T-cell (primary cell): ENCODE results near the gene DNAJB11. TPM values are rescaled to one million over a fixed set of nuclear protein-coding genes. Genes with fewer than 3 reads are reported as not detected.
"Not testable (repeated sequence)": the region's sequence is repeated elsewhere in the genome, so short reads cannot be mapped to it uniquely, and the experiment has no call there.

Source experiments
- ATAC-seq, 4 experiments: fragments of 200-7000 bp in 3 of 4; fragments of 150-1000 bp in 1 of 4; cut with Tn5 transposase; replicated peaks in 1 of 4; 1 replicate in 3 of 4; 2 replicates in 1 of 4; pipeline ENCODE4 v1.10.0; 2021; ENCODE audit warnings: moderate library complexity in 3 of 4, mild to moderate bottlenecking in 2 of 4, moderate number of reproducible peaks in 1 of 4
- CTCF ChIA-PET, 2 donors: fragments of 300-600 bp; sonication (Branson Sonifier 250); formaldehyde crosslinking; loops; one replicate each; lab custom pipeline; 2022; ENCODE audit warnings: antibody characterized with exemption in 2 of 2; lab: Charles Lee
- POLR2A ChIA-PET, 2 donors: fragments of 300-600 bp; sonication (Branson Sonifier 250); formaldehyde crosslinking; loops; one replicate each; lab custom pipeline; 2022; ENCODE audit warnings: antibody characterized with exemption in 2 of 2; lab: Charles Lee
- DNase-seq, 35 experiments: peaks; one replicate each; pipeline versions ENCODE4 v3.0.0 to v3.0.0-alpha.2; 2013 to 2023
- H3K27ac ChIP-seq: one replicate; pipeline ENCODE4 v1.5.1; 2013; ENCODE audit warnings: low read length
- H3K27me3 ChIP-seq, 2 experiments: replicated peaks in 1 of 2; 1 replicate in 1 of 2; 2 replicates in 1 of 2; pipeline versions ENCODE4 v1.6.1 to v1.7.0; 2013; ENCODE audit warnings: low read length in 1 of 2, mixed read lengths in 1 of 2; ENCODE audit not compliant: control insufficient read depth in 2 of 2, insufficient read depth in 2 of 2; ENCODE audit errors: extremely low read depth in 1 of 2
- H3K36me3 ChIP-seq, 2 donors: 1 replicate in 1 of 2; 2 replicates in 1 of 2; pipeline versions ENCODE4 v1.6.1 to v1.7.0; 2013; ENCODE audit warnings: low read length in 1 of 2; ENCODE audit not compliant: control insufficient read depth in 2 of 2, insufficient read depth in 1 of 2; ENCODE audit errors: extremely low read depth in 1 of 2
- H3K4me1 ChIP-seq, 2 experiments: 1 replicate in 1 of 2; 2 replicates in 1 of 2; pipeline versions ENCODE4 v1.6.1 to v1.7.0; 2013; ENCODE audit warnings: low read length in 2 of 2, mixed read lengths in 1 of 2; ENCODE audit not compliant: insufficient read depth in 2 of 2, control insufficient read depth in 1 of 2; ENCODE audit errors: extremely low read depth in 1 of 2
- H3K4me3 ChIP-seq, 2 donors: 1 replicate in 1 of 2; 2 replicates in 1 of 2; pipeline versions ENCODE4 v1.5.1 to v1.7.0; 2013; ENCODE audit warnings: mild to moderate bottlenecking in 2 of 2, low read length in 1 of 2, moderate library complexity in 1 of 2; ENCODE audit not compliant: control insufficient read depth in 1 of 2; ENCODE audit errors: extremely low read depth in 1 of 2
- H3K9me3 ChIP-seq: 2 replicates; pipeline ENCODE4 v1.7.0; 2013
- H3K27ac Mint-ChIP-seq, 2 donors: one replicate each; pipeline ENCODE4 v1.8.0; 2020 to 2021; ENCODE audit warnings: mild to moderate bottlenecking in 2 of 2, mixed read lengths in 2 of 2
- H3K27me3 Mint-ChIP-seq, 2 donors: one replicate each; pipeline ENCODE4 v1.8.0; 2021 to 2022; ENCODE audit warnings: mixed read lengths in 2 of 2
- H3K36me3 Mint-ChIP-seq: one replicate; pipeline ENCODE4 v1.8.0; 2021; ENCODE audit warnings: mixed read lengths
- H3K4me1 Mint-ChIP-seq, 3 donors: one replicate each; pipeline ENCODE4 v1.8.0; 2020 to 2022; ENCODE audit warnings: mixed read lengths in 3 of 3, mild to moderate bottlenecking in 1 of 3
- H3K4me3 Mint-ChIP-seq, 3 donors: one replicate each; pipeline ENCODE4 v1.8.0; 2020 to 2022; ENCODE audit warnings: mild to moderate bottlenecking in 3 of 3, mixed read lengths in 3 of 3, moderate library complexity in 3 of 3
- H3K9me3 Mint-ChIP-seq, 3 donors: one replicate each; pipeline ENCODE4 v1.8.0; 2020 to 2022; ENCODE audit warnings: mixed read lengths in 3 of 3
- WGBS: methylation state at CpG from one replicate; pipeline ENCODE4 v1.1.5; 2013; ENCODE audit warnings: missing lambda C conversion rate; ENCODE audit not compliant: insufficient coverage; 5-methylcytosine and 5-hydroxymethylcytosine counted together
- total RNA-seq, 35 experiments: library from RNA in 6 of 35; stranded (reverse) in 6 of 35; fragments of 120-200 nt in 1 of 35; gene quantifications; one replicate each; pipeline versions ENCODE4 v1.2.1 to v1.2.4 and lab custom pipeline; 2013 to 2026

The DNAJB11 gene
- total RNA-seq, 5 donors from 2014 or later (not counting 1 experiment from before 2014, with no cell fraction given), result 28.7 to 65.4 (median 31.7) TPM

DNA sequence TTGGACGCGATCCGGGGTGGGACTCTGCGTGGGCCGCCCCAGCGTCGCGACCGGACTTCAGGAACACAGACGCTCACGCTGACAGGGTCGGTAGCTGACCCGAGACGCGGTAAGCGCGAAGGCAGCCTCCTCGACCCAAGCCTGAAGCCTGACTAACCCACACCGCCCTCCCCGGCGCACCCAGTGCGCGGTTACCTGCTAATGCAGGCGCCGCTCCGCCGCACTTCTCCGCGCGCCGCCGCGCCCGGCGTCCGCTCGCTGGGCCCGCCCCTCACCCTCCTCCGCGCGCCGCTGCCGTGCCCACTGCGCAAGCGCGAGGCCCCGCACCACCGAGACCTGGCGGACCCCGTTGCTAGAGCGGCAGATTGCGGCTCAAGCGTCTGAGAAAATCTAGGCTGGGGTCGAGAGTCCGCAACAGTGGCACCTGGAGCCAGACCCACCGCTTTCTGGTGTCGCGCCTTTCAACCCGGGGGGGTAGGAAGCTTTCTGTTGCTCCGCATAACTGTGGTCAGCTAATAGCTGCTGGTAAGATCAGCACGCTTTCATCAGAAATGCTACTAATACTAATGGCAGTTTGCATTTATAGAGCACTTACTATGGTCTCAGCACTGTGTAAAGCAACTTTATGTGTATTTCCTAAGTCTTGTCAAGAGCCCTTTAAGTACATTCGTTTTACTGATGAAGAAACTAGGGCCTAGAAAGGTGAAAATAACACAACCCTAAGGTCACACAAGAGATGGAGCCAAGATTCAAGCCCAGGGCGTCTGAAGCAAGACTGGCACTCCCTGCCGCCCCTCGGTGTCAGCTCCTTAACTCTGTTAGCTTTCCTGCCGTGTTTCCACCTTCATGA lies 3.2 kb upstream of the DNAJB11 start, which contains the start of gene TBCCD1:
TBCCD1 (minus strand) TSS at position 268 of the 850 bp plus-strand sequence. CDS start 3,010 bp downstream, outside the sequence.
- no peaks in the 10 kb centered on the region for H3K9me3 ChIP-seq
- POLR2A ChIA-PET, result interaction anchor here in 1 of 2 donors (0.6 kb wide), 1 partner anchor 194 kb away, joined by 9 read pairs; no protein-coding TSS in a partner anchor
- no peaks in the 10 kb centered on the region for H3K27me3 ChIP-seq
- Mint-ChIP-seq H3K9me3 (no peaks in the 10 kb centered on the region), H3K27ac (peak within 1 kb of the TSS; percentile 94 to 98), H3K36me3 (peaks cover 11% of the 10 kb centered on the region), H3K27me3 (no peaks in the 10 kb centered on the region), H3K4me3 (peak within 1 kb of the TSS; percentile 82 to 90 (median 87)), H3K4me1 (peaks cover 73 to 78% (median 77%) of the 10 kb centered on the region in 3 donors)
- under 1% methylated on average over 57 of the region's 66 CpGs for WGBS
- peaks cover 30 to 37% of the 10 kb centered on the region in 2 experiments for H3K4me1 ChIP-seq
- peaks cover 0 to 4% of the 10 kb centered on the region in 2 donors for H3K36me3 ChIP-seq
- CTCF ChIA-PET, result interaction anchor here in 1 of 2 donors (0.9 to 1.9 kb wide), 3 partner anchors 27 to 624 kb away, joined by 4 to 5 read pairs (median 5); no protein-coding TSS in a partner anchor
- peak within 1 kb of the TSS; percentile 93 for H3K27ac ChIP-seq
- peak; percentile 84 to 99 (median 92) for DNase-seq
- H3K4me3 ChIP-seq, result peak within 1 kb of the TSS; percentile 96
- peak; percentile 54 to 71 (median 65) for ATAC-seq

DNA sequence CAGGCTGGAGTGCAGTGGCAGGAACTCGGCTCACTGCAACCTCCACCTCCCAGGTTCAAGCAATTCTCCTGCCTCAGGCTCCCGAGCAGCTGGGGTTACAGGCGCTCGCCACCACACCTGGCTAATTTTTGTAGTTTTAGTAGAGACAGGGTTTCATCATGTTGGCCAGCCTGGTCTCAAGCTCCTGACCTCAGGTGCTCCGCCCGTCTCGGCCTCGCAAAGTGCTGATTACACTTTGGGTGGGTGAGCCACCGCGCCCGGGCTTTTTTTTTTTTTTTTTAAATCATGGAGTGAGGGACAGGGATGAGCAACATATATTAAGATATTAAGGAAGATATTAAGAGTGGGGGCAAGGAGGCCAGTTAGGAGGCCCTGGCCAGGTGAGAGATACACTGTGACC lies 1.2 kb upstream of the DNAJB11 start:
- peaks cover 25 to 36% of the 10 kb centered on the region in 2 experiments for H3K4me1 ChIP-seq
- ChIA-PET POLR2A (interaction anchor here (0.6 to 1.3 kb wide), 5 partner anchors 15 to 790 kb away, joined by 3 to 4 read pairs (median 3); partner anchors contain the start of gene TRA2B (in 1 of the 2)), CTCF (interaction anchor here (1.4 to 2.8 kb wide), 4 partner anchors 29 to 626 kb away, joined by 3 to 42 read pairs (median 9); no protein-coding TSS in a partner anchor)
- H3K27ac ChIP-seq, result peak overlapping the region; percentile 80
- not testable (repeated sequence) for DNase-seq, H3K36me3 ChIP-seq, H3K27me3 Mint-ChIP-seq, H3K9me3 Mint-ChIP-seq, ATAC-seq, H3K9me3 ChIP-seq, H3K27me3 ChIP-seq
- H3K36me3 Mint-ChIP-seq, result peaks cover 20% of the 10 kb centered on the region
- 91% methylated on average over 7 of the region's 11 CpGs for WGBS
- peak overlapping the region; percentile 88 to 92 (median 90) for H3K4me3 Mint-ChIP-seq
- H3K4me1 Mint-ChIP-seq, result peaks cover 65 to 68% (median 67%) of the 10 kb centered on the region in 3 donors
- H3K27ac Mint-ChIP-seq, result peak overlapping the region in 1 of 2 donors; percentile 98
- peak overlapping the region in 1 of 2 donors; percentile 70 for H3K4me3 ChIP-seq

DNA sequence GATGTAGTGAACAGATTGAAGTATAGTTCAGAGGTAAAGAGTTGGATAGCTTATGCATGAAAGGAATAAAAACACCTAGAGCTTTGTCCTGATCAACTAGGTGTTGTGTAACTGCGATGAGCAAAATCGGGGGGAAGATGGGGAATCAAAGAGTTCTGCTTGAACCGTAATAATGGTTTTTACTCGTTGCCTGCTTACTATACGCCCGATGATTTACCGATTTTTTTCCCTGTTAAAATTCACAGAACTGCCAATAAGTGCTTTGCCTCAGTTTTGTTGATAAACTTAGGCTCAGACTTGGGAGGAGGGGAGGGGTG lies 783 bp upstream of the DNAJB11 start:
- ChIA-PET CTCF (interaction anchor here (0.8 to 2.8 kb wide), 12 partner anchors 20 to 626 kb away, joined by 3 to 42 read pairs (median 4); partner anchors contain the start of genes EIF4A2 (in 1 of the 2), ETV5 (in 1 of the 2) and RPL39L (in 1 of the 2)), POLR2A (interaction anchor here (0.5 to 1.5 kb wide), 15 partner anchors 9 to 984 kb away, joined by 3 to 22 read pairs (median 4); partner anchors contain the start of genes EIF4A2 (in 2 of the 2), SENP2 (in 1 of the 2) and TRA2B (in 1 of the 2))
- no CpG with 5 or more reads among the region's 7 CpGs for WGBS
- Histone ChIP-seq H3K4me3 (peak overlapping the region; percentile 70 to 77), H3K36me3 (peaks cover 3 to 12% of the 10 kb centered on the region in 2 donors), H3K27ac (peak overlapping the region; percentile 80), H3K9me3 (no peaks in the 10 kb centered on the region), H3K4me1 (peaks cover 25 to 36% of the 10 kb centered on the region in 2 experiments), H3K27me3 (no peaks in the 10 kb centered on the region)
- ATAC-seq (no peak), DNase-seq (no peak)
- Mint-ChIP-seq H3K36me3 (peaks cover 20% of the 10 kb centered on the region), H3K9me3 (no peaks in the 10 kb centered on the region), H3K4me1 (peaks cover 65 to 68% (median 67%) of the 10 kb centered on the region in 3 donors), H3K4me3 (peak overlapping the region; percentile 88 to 92 (median 90)), H3K27me3 (no peaks in the 10 kb centered on the region), H3K27ac (peak overlapping the region; percentile 96 to 98)

DNA sequence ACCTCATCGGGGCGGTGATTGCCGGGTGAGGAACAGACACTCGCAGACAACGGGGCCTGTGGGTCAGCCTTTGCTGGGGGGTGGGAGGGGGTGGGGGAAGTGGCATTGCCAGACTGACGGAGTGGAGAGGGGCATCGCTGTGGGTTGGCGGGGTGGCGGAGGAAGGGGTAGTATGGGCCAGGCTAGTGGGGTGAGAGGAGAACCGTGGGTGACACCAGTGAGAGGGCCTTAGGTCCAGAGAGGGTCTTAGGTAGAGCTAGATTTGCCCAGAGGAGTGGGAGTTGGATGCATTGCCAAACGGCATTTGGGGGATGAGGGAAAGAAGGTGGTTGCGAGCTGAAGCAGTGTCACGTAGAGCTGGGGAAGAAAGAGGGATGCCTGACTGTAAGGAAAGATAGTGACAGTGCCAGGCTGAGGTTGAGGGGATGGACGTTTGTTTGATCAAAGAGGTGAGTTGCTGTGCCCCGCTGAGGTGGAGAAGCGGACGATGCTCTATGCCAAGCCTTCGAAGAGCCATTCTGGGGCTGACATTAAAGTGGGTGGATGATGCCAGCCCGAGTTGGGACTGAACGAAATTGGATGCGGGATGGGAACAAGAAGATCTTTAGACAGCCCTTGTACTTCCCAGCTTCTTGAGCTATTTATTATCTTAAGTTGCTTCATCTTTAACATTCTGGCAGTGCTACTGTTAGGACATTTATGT lies 572 bp downstream of the DNAJB11 start:
- Mint-ChIP-seq H3K4me1 (peaks cover 56 to 65% (median 63%) of the 10 kb centered on the region in 3 donors), H3K27me3 (no peaks in the 10 kb centered on the region)
- DNase-seq, result no peak

DNA sequence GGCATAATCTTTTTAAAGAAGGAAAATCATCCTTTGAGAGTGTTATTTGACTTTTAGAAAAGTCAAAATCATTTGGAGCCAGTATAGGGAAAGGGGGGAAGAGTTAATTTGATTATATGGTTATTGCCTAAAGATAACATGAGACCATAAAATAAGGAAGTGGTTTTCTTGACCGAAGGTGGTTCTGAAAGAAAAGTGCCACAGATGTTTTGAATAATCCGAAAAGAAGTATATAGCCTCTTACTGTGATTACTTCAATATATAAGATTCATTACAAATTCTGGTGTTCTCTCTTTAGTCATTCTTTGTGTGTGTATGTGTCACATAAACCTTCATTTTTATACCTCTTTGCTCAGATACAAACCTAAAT lies 1.1 kb downstream of the DNAJB11 start:
- H3K27me3 ChIP-seq, result no peaks in the 10 kb centered on the region
- ATAC-seq, result no peak
- POLR2A ChIA-PET, result interaction anchor here in 1 of 2 donors (0.9 kb wide), 1 partner anchor 19 kb away, joined by 3 read pairs; no protein-coding TSS in a partner anchor
- H3K4me3 Mint-ChIP-seq, result peak overlapping the region; percentile 88 to 92 (median 90)
- H3K36me3 ChIP-seq, result peaks cover 15 to 29% of the 10 kb centered on the region in 2 donors
- peaks cover 33% of the 10 kb centered on the region for H3K36me3 Mint-ChIP-seq
- DNase-seq, result no peak
- no peaks in the 10 kb centered on the region for H3K9me3 Mint-ChIP-seq
- CTCF ChIA-PET, result interaction anchor here in 1 of 2 donors (1.4 to 2.8 kb wide), 3 partner anchors 31 to 628 kb away, joined by 5 to 42 read pairs (median 5); no protein-coding TSS in a partner anchor
- no peaks in the 10 kb centered on the region for H3K27me3 Mint-ChIP-seq
- no CpG with 5 or more reads among the region's 2 CpGs for WGBS
- peaks cover 22 to 27% of the 10 kb centered on the region in 2 experiments for H3K4me1 ChIP-seq
- H3K27ac Mint-ChIP-seq, result peak overlapping the region; percentile 72 to 98
- no peak overlapping the region for H3K27ac ChIP-seq
- no peaks in the 10 kb centered on the region for H3K9me3 ChIP-seq
- peak overlapping the region; percentile 77 to 88 for H3K4me3 ChIP-seq
- H3K4me1 Mint-ChIP-seq, result peaks cover 51 to 62% (median 61%) of the 10 kb centered on the region in 3 donors

More for the DNA sequence above, 572 bp downstream of the DNAJB11 start:
- ATAC-seq, result no peak
- 2% methylated on average over 16 of the region's 21 CpGs for WGBS
- Histone ChIP-seq H3K27me3 (no peaks in the 10 kb centered on the region), H3K4me1 (peaks cover 25 to 33% of the 10 kb centered on the region in 2 experiments), H3K4me3 (peak overlapping the region; percentile 77 to 88), H3K36me3 (peaks cover 13 to 24% of the 10 kb centered on the region in 2 donors), H3K27ac (peak overlapping the region; percentile 78), H3K9me3 (no peaks in the 10 kb centered on the region)
- Mint-ChIP-seq H3K9me3 (no peaks in the 10 kb centered on the region), H3K27ac (peak overlapping the region; percentile 72 to 98), H3K36me3 (peaks cover 29% of the 10 kb centered on the region), H3K4me3 (peak overlapping the region; percentile 88 to 92 (median 90))
- ChIA-PET POLR2A (interaction anchor here (0.7 to 1.5 kb wide), 13 partner anchors 8 to 985 kb away, joined by 3 to 22 read pairs (median 4); partner anchors contain the start of genes EIF4A2 (in 2 of the 2), SENP2 (in 1 of the 2) and TRA2B (in 1 of the 2)), CTCF (interaction anchor here in 1 of 2 donors (0.6 to 2.8 kb wide), 9 partner anchors 30 to 633 kb away, joined by 3 to 42 read pairs (median 5); partner anchors contain the start of genes ETV5, RPL39L and TRA2B)
